GM12801 (cell line): ENCODE results near the gene DESI1.

ENCODE experiments used
- TF ChIP-seq, protein P1 (sequence below): IDR thresholded peaks from one replicate; pipeline ENCODE4 v1.5.1; 2011; ENCODE audit warnings: control low read depth; ENCODE audit not compliant: insufficient read length; ENCODE audit errors: extremely low read depth

DESI1 gene

DNA sequence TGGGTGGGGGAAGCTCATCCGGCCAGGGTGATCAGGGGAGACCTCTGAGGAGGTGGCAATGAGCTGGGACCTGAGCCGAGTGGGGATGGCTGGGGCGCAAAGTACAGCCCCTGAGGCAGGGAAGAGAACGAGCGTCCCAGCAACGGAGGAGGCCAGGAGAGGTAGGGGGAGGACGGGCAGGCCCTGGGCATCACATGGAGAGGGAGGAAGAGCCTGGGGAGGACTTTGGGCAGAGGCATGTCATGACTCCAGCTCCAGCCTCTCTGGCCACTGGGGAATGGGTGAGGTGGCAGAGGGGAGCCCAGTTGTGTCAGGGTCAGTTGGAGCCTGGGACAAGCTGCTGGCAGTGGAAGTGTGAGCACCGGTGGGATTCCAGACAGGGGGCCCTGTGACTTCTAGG lies 42.7 kb downstream of the DESI1 start:
- TF ChIP-seq, protein P1, sequence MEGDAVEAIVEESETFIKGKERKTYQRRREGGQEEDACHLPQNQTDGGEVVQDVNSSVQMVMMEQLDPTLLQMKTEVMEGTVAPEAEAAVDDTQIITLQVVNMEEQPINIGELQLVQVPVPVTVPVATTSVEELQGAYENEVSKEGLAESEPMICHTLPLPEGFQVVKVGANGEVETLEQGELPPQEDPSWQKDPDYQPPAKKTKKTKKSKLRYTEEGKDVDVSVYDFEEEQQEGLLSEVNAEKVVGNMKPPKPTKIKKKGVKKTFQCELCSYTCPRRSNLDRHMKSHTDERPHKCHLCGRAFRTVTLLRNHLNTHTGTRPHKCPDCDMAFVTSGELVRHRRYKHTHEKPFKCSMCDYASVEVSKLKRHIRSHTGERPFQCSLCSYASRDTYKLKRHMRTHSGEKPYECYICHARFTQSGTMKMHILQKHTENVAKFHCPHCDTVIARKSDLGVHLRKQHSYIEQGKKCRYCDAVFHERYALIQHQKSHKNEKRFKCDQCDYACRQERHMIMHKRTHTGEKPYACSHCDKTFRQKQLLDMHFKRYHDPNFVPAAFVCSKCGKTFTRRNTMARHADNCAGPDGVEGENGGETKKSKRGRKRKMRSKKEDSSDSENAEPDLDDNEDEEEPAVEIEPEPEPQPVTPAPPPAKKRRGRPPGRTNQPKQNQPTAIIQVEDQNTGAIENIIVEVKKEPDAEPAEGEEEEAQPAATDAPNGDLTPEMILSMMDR = no peak

DNA sequence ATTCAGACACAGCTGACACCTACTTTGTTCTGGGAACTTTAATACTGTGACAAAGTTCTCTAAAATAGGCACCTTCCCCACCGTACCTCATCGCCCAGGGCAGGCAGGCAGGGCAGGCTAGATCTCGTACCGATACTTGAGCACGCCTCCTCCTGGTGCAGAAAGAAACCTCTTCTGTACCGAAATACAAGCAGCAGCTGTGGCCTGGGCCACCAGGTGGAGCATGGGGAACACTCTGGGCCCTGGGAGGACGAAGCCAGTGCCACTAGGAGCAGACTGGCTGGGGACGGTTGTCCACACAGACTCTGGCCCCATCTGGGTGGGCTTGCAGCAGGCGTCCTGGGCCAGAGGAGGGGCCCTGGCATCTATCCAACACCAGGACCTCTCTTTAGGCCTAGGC lies 44.0 kb downstream of the DESI1 start:
- TF ChIP-seq, protein P1 = no peak

DNA sequence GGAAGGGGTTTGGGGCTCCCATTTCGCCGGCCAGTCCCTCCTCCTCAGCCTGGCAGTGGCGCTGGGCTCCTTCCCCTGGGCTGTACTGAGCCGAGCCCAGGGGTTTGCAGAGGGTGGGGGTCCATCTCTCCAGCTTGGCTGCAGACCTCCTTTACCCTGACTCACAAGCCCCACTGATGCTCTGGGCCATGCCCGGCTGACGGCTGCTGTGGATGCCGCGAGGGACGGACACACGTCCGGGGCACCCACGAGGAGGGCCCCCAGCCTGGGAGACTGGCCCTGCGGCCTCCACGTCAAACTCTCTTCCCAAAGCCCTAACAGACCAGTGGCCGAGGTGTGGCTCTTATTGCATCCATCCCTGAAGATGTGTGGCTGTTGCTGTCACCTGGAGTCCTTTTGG lies 45.3 kb downstream of the DESI1 start:
- TF ChIP-seq, protein P1 = no peak

DNA sequence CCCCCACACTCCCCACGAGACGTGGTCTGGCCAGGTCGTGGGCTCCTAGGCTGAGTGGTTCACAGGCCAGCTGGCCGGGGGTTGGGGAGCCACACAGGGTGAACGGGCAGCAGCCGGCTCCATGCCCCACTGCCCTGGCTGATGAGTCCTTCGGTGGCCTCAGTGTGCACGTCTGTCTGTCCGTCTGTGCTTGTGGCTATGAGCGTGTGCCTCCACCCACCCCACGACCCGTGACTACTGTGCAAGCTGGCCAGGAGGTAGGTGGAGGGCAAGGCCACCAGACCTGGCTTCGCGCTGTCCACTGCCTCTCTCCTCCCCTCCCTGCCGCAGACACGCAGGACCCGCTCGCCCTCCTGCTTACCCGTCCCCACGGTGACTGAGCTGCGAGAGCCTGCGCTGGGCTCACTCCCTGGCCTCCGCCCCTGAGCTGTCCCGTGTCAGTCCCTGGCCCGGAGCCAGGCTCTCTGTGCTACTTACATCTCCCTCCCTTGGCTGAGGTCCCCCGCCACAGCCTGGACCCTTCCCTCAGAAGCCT lies 45.9 kb downstream of the DESI1 start:
- TF ChIP-seq, protein P1 = no peak

DNA sequence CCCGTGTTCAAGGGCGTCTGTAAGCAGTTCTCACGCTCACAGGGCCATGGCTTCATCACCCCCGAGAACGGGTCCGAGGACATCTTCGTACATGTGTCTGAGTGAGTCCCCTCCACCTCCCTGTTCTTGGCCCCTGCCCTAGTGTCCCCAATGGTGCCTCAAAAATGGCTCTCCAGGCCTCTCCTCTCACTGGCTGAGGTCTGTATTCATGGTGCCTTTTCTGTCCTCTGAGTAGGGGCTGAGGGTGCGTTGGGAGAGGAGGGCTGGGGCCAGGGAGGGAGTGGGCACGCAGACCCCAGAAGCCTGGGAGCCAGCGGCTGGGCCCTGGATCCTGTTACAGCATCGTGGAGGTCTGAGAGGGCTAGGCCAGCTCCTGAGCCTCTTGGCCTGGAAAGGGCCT lies 47.2 kb downstream of the DESI1 start:
- TF ChIP-seq, protein P1 = no peak

DNA sequence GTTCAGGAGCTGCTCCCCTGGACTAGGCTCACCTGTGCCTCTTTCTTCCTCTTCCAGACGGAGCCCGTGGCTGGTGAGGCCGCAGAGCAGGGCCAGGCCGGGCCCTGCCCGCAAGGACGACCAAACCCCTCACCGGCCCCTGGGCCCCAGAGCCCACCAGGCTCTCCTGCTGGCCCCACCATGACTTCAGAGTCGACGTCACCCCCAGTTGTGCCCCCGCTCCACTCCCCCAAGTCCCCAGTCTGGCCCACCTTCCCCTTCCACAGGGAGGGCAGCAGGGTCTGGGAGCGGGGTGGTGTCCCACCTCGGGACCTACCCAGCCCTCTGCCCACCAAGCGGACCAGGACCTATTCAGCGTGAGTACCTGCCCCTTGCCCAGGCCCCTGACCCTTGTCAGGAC lies 49.1 kb downstream of the DESI1 start:
- TF ChIP-seq, protein P1 = no peak

DNA sequence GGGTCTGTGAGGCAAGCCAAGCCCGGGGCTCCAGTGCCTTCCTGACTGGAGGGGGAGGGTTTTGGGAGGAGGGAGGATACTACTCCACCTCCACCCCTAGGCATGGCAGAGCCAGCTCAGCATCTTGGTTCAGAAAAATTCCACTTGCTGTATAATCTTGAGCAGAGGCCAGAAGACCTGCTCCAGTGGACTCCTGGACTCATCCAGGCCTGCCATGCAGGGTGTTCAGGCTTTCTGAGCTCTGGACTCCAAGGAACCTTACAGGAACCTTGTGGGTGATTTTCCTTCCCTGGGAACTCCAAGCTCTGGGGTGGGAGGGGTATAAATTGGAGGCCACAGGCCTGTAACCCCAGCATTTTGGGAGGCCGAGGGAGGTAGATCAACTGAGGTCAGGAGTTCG lies 50.6 kb downstream of the DESI1 start:
- TF ChIP-seq, protein P1 = no peak

DNA sequence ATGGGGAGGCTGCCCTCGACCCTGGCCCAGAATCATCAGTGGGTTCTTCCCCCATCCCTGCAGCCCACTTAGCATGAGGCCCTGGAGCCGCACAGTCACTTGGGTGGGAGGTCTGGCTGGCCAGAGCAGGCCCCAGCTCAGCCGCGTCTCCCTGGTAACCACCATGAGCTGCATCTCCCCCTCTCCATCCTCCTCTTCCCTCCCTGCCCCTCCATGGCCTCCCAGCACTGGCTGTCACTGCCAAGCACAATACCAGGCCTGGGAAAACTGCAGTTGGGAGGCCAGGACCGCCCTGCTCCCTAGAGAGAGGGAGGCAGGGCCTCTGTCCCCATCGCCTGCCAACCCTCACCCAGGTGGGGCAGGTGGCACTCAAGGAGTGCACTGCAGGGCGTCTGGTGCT lies 52.0 kb downstream of the DESI1 start:
- TF ChIP-seq, protein P1 = no peak
